HCT116 (cell line): ENCODE results near the gene KIRREL3. TPM values are rescaled to one million over a fixed set of nuclear protein-coding genes. Genes with fewer than 3 reads are reported as not detected.

Experiments
- ATAC-seq: fragments of 200-7000 bp; cut with Tn5 transposase; 2 replicates; pipeline ENCODE4 v1.9.1; 2020; ENCODE audit warnings: mild to moderate bottlenecking, moderate library complexity
- BruUV-seq: library from RNA; stranded (reverse); fragments of 400-500 nt; replicated peaks from 2 replicates; lab custom pipeline; 2021; lab: Mats Ljungman, UMichigan
- CTCF ChIA-PET: fragments of 300-600 bp; sonication (Branson Sonifier 250); formaldehyde crosslinking; loops from one replicate; lab custom pipeline; 2021; ENCODE audit warnings: antibody characterized with exemption; lab: Charles Lee
- POLR2A ChIA-PET: fragments of 300-600, 350-600 bp; sonication (Branson Sonifier 250); formaldehyde crosslinking; loops from one replicate; lab custom pipeline; 2021; ENCODE audit warnings: antibody characterized with exemption; lab: Charles Lee
- RAD21 ChIA-PET, 2 experiments: fragments of 300-600 bp; sonication (Branson Sonifier 250); formaldehyde crosslinking; loops; one replicate each; lab custom pipeline; 2023; ENCODE audit warnings: low total read pairs in 2 of 2; ENCODE audit not compliant: uncharacterized antibody in 2 of 2, unreplicated experiment in 2 of 2, low non-redundant PET in 1 of 2; lab: Charles Lee
- DNase-seq: peaks from one replicate; pipeline ENCODE4 v3.0.0-alpha.2; 2010; ENCODE audit warnings: low read depth, low spot score
- H2AFZ ChIP-seq: fragments of 200-600 bp; shearing (Covaris generic), sonication (generic); 2 replicates; pipeline ENCODE4 v1.6.1; 2017; ENCODE audit warnings: low read depth, mixed run types, mixed read lengths, antibody characterized with exemption, low read length; ENCODE audit not compliant: poor library complexity, severe bottlenecking
- H3K27ac ChIP-seq: 2 replicates; pipeline ENCODE4 v1.5.1; 2012; ENCODE audit warnings: low read depth, low read length
- H3K27me3 ChIP-seq: fragments of 200-600 bp; sonication (generic); 2 replicates; pipeline ENCODE4 v1.6.1; 2016; ENCODE audit warnings: mixed run types, low read length, mixed read lengths; ENCODE audit not compliant: insufficient read depth
- H3K36me3 ChIP-seq, 2 experiments: fragments of 200-500 bp in 1 of 2; fragments of 200-600 bp in 1 of 2; sonication (Bioruptor generic) in 1 of 2; sonication (generic) in 1 of 2; 2 replicates each; pipeline versions ENCODE4 v1.5.1 to v1.6.1; 2014 to 2016; ENCODE audit warnings: low read length in 2 of 2, inconsistent platforms in 1 of 2, mixed read lengths in 1 of 2, mixed run types in 1 of 2; ENCODE audit not compliant: insufficient read depth in 2 of 2, control insufficient read depth in 1 of 2
- H3K4me1 ChIP-seq, 2 experiments: fragments of 200-600 bp in 1 of 2; sonication (generic) in 1 of 2; 2 replicates each; pipeline versions ENCODE4 v1.5.1 to v1.6.1; 2012 to 2017; ENCODE audit warnings: low read length in 2 of 2, inconsistent platforms in 1 of 2, mild to moderate bottlenecking in 1 of 2, mixed read lengths in 1 of 2, mixed run types in 1 of 2, moderate library complexity in 1 of 2; ENCODE audit not compliant: insufficient read depth in 2 of 2, control insufficient read depth in 1 of 2
- H3K4me2 ChIP-seq: fragments of 200-600 bp; sonication (generic); 2 replicates; pipeline ENCODE4 v1.6.1; 2017; ENCODE audit warnings: mixed run types, low read length, mixed read lengths
- H3K4me3 ChIP-seq, 2 experiments: fragments of 200-600 bp in 1 of 2; sonication (generic) in 1 of 2; replicated peaks in 1 of 2; 2 replicates each; pipeline ENCODE4 v1.5.1; 2011 to 2016; ENCODE audit warnings: low read length in 2 of 2, control low read depth in 1 of 2, low read depth in 1 of 2, mild to moderate bottlenecking in 1 of 2, mixed read lengths in 1 of 2, mixed run types in 1 of 2
- H3K79me2 ChIP-seq: fragments of 200-600 bp; sonication (generic); 2 replicates; pipeline ENCODE4 v1.6.1; 2017; ENCODE audit warnings: mild to moderate bottlenecking, mixed run types, low read length, moderate library complexity, mixed read lengths; ENCODE audit not compliant: insufficient read depth
- H3K9ac ChIP-seq: fragments of 200-600 bp; sonication (generic); 2 replicates; pipeline ENCODE4 v1.6.1; 2016; ENCODE audit warnings: low read length, mixed read lengths
- H3K9me2 ChIP-seq: fragments of 200-600 bp; sonication (generic), shearing (Covaris generic); 2 replicates; pipeline ENCODE4 v1.6.1; 2017; ENCODE audit warnings: mixed run types, mild to moderate bottlenecking, moderate library complexity; ENCODE audit not compliant: insufficient read depth
- H3K9me3 ChIP-seq, 2 experiments: fragments of 200-500 bp in 1 of 2; fragments of 200-600 bp in 1 of 2; sonication (Bioruptor generic) in 1 of 2; sonication (generic) in 1 of 2; 2 replicates each; pipeline ENCODE4 v1.6.1; 2014 to 2017; ENCODE audit warnings: low read length in 2 of 2, mixed read lengths in 2 of 2, inconsistent platforms in 1 of 2, low read depth in 1 of 2, mild to moderate bottlenecking in 1 of 2, mixed run types in 1 of 2, moderate library complexity in 1 of 2; ENCODE audit not compliant: control insufficient read depth in 1 of 2, insufficient read depth in 1 of 2
- H4K20me1 ChIP-seq: fragments of 200-600 bp; sonication (generic), shearing (Covaris generic); 2 replicates; pipeline ENCODE4 v1.6.1; 2017; ENCODE audit warnings: mixed run types, mild to moderate bottlenecking, moderate library complexity; ENCODE audit not compliant: insufficient read depth
- CEBPB ChIP-seq: IDR thresholded peaks from 2 replicates; pipeline ENCODE4 v1.6.1; 2012; ENCODE audit warnings: low read depth
- CTCF ChIP-seq, 3 experiments: fragments of 200-600 bp in 1 of 3; sonication (generic) in 1 of 3; IDR thresholded peaks in 2 of 3; conservative IDR thresholded peaks in 1 of 3; 2 replicates each; pipeline ENCODE4 v1.5.1; 2012 to 2017; ENCODE audit warnings: low read depth in 2 of 3, low read length in 2 of 3, antibody characterized with exemption in 1 of 3, borderline replicate concordance in 1 of 3, control low read depth in 1 of 3, mild to moderate bottlenecking in 1 of 3, mixed read lengths in 1 of 3, mixed run types in 1 of 3, moderate library complexity in 1 of 3; ENCODE audit not compliant: insufficient read depth in 1 of 3
- EZH2 ChIP-seq: fragments of 200-600 bp; sonication (generic); IDR thresholded peaks from 2 replicates; pipeline ENCODE4 v1.6.1; 2017; ENCODE audit warnings: antibody characterized with exemption, mixed run types
- SIN3A ChIP-seq: IDR thresholded peaks from 2 replicates; pipeline ENCODE4 v1.6.1; 2012; ENCODE audit warnings: low read depth
- SRF ChIP-seq: IDR thresholded peaks from 2 replicates; pipeline ENCODE4 v1.6.1; 2012; ENCODE audit warnings: low read depth
- intact Hi-C: fragments of 100-400 bp; cut with micrococcal nuclease; formaldehyde crosslinking; loops from 2 replicates; pipeline ENCODE4 v1.10.0; 2022
- total RNA-seq: library from RNA; stranded (reverse); gene quantifications from one replicate; pipeline ENCODE4 v1.2.1, GENCODE V29; 2021; ENCODE audit not compliant: unreplicated experiment

KIRREL3 gene
- total RNA-seq, 1 experiment from 2014 or later = not detected

GRCh38 chr11:126413843-126414405, 586.6 kb downstream of the KIRREL3 start:
- intact Hi-C loops = no loop called here
- Histone ChIP-seq H3K4me2 (no peak overlapping the region), H3K9me2 (no peaks in the 10 kb centered on the region), H3K36me3 (no peaks in the 10 kb centered on the region), H3K9me3 (no peaks in the 10 kb centered on the region), H4K20me1 (no peaks in the 10 kb centered on the region), H3K27ac (no peak overlapping the region), H3K4me1 (no peaks in the 10 kb centered on the region), H3K79me2 (no peaks in the 10 kb centered on the region), H3K27me3 (no peaks in the 10 kb centered on the region), H3K9ac (no peak overlapping the region), H2AFZ (no peak overlapping the region), H3K4me3 (no peak overlapping the region)
- POLR2A ChIA-PET = no interaction called here
- CTCF ChIA-PET = no interaction called here
- BruUV-seq = no TSS peak
- RAD21 ChIA-PET = no interaction called here
- ATAC-seq = no peak
- no peak for DNase-seq
- TF ChIP-seq SIN3A (no peak), EZH2 (no peak), SRF (no peak), CTCF (IDR thresholded peaks at IDR 0.05 in 2 of 3, conservative IDR thresholded peaks at IDR 0.05 in 1 of 3; ENCODE audit: borderline replicate concordance in 1 of 3, insufficient read depth in 1 of 3, low read depth in 2 of 3, low read length in 2 of 3) (no peak)

- TF ChIP-seq CEBPB = no peak
- H3K9me3 ChIP-seq = no peaks in the 10 kb centered on the region
- no peaks in the 10 kb centered on the region for H3K4me1 ChIP-seq
- no peaks in the 10 kb centered on the region for H3K36me3 ChIP-seq
- ChIA-PET POLR2A (no interaction called here), CTCF (no interaction called here), RAD21 (no interaction called here)
- no peak overlapping the region for H2AFZ ChIP-seq
- no TSS peak for BruUV-seq
- intact Hi-C loops = no loop called here
- no peak overlapping the region for H3K9ac ChIP-seq
- ATAC-seq (no peak), DNase-seq (no peak)
- no peak overlapping the region for H3K27ac ChIP-seq
- no peak overlapping the region for H3K4me2 ChIP-seq
- no peaks in the 10 kb centered on the region for H3K79me2 ChIP-seq
- no peaks in the 10 kb centered on the region for H3K27me3 ChIP-seq
- H3K9me2 ChIP-seq = no peaks in the 10 kb centered on the region
- no peaks in the 10 kb centered on the region for H4K20me1 ChIP-seq
- no peak overlapping the region for H3K4me3 ChIP-seq
Observed at GRCh38 chr11:126413426-126413825, 587.1 kb downstream of the KIRREL3 start.
